Chondrocyte (in vitro differentiated cells): ENCODE results near the gene GTF2F2. TPM values are rescaled to one million over a fixed set of nuclear protein-coding genes. Genes with fewer than 3 reads are reported as not detected.
A peak's percentile ranks its signal among the peaks of the same experiment; 100 is the strongest.

Source experiments
- DNase-seq: peaks from one replicate; pipeline ENCODE4 v3.0.0; 2021; ENCODE audit warnings: mixed read lengths, low spot score
- H3K27ac Mint-ChIP-seq: one replicate; pipeline ENCODE4 v1.8.0; 2021; ENCODE audit warnings: mild to moderate bottlenecking, moderate library complexity, mixed read lengths; ENCODE audit not compliant: unreplicated experiment
- H3K27me3 Mint-ChIP-seq: 2 replicates; pipeline ENCODE4 v1.8.0; 2021; ENCODE audit warnings: low read depth, mixed read lengths
- H3K36me3 Mint-ChIP-seq: 2 replicates; pipeline ENCODE4 v1.8.0; 2021; ENCODE audit warnings: low read depth, mixed read lengths
- H3K4me1 Mint-ChIP-seq: 2 replicates; pipeline ENCODE4 v1.8.0; 2021; ENCODE audit warnings: low read depth, mild to moderate bottlenecking, mixed read lengths
- H3K4me3 Mint-ChIP-seq: one replicate; pipeline ENCODE4 v1.8.0; 2021; ENCODE audit warnings: mild to moderate bottlenecking, moderate library complexity, mixed read lengths; ENCODE audit not compliant: unreplicated experiment
- H3K9me3 Mint-ChIP-seq: 2 replicates; pipeline ENCODE4 v1.8.0; 2021; ENCODE audit warnings: low read depth, mixed read lengths
- total RNA-seq: library from RNA; stranded (reverse); gene quantifications from 3 replicates; pipeline ENCODE4 v1.2.1, GENCODE V29; 2021
- TF ChIP-seq, protein P1 (sequence below): fragments of 200-600 bp; sonication (generic); IDR thresholded peaks from 2 replicates; pipeline ENCODE4 v1.5.0; 2021; ENCODE audit warnings: antibody characterized with exemption, mild to moderate bottlenecking, moderate library complexity

Gene GTF2F2
- total RNA-seq, 1 donor from 2014 or later = 15.6 TPM

GRCh38 chr13:45166858-45167257, 46.5 kb downstream of the GTF2F2 start:
- TF ChIP-seq, protein P1, sequence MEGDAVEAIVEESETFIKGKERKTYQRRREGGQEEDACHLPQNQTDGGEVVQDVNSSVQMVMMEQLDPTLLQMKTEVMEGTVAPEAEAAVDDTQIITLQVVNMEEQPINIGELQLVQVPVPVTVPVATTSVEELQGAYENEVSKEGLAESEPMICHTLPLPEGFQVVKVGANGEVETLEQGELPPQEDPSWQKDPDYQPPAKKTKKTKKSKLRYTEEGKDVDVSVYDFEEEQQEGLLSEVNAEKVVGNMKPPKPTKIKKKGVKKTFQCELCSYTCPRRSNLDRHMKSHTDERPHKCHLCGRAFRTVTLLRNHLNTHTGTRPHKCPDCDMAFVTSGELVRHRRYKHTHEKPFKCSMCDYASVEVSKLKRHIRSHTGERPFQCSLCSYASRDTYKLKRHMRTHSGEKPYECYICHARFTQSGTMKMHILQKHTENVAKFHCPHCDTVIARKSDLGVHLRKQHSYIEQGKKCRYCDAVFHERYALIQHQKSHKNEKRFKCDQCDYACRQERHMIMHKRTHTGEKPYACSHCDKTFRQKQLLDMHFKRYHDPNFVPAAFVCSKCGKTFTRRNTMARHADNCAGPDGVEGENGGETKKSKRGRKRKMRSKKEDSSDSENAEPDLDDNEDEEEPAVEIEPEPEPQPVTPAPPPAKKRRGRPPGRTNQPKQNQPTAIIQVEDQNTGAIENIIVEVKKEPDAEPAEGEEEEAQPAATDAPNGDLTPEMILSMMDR = no peak
- H3K4me1 Mint-ChIP-seq = peaks cover 19% of the 10 kb centered on the region
- no peak for DNase-seq
- no peak overlapping the region for H3K4me3 Mint-ChIP-seq
- H3K27me3 Mint-ChIP-seq = no peaks in the 10 kb centered on the region
- peaks cover 3% of the 10 kb centered on the region for H3K36me3 Mint-ChIP-seq
- H3K9me3 Mint-ChIP-seq = no peaks in the 10 kb centered on the region
- no peak overlapping the region for H3K27ac Mint-ChIP-seq

GRCh38 chr13:45167611-45168554, 47.6 kb downstream of the GTF2F2 start:
- TF ChIP-seq, protein P1 = no peak
- Mint-ChIP-seq H3K27ac (peak overlapping the region; percentile 32), H3K9me3 (no peaks in the 10 kb centered on the region), H3K4me3 (no peak overlapping the region), H3K4me1 (peaks cover 10% of the 10 kb centered on the region), H3K27me3 (no peaks in the 10 kb centered on the region), H3K36me3 (peaks cover 3% of the 10 kb centered on the region)
- no peak for DNase-seq

DNA sequence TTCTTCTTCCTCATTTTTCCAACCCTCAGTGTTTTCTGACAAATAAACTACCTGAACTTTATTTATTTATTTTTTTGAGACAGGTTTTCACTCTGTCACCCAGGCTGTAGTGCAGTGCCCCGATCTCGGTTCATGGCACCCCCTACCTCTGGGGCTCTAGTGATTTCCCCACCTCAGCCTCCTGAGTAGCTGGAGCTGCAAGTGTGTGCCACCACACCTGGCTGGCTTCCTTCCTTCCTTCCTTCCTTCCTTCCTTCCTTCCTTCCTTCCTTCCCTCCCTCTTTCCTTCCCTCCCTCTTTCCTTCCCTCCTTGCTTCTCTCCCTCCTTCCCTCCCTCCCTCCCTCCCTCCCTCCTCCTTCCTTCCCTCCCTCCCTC, 48.2 kb downstream of the GTF2F2 start:
- H3K4me3 Mint-ChIP-seq = no peak overlapping the region
- TF ChIP-seq, protein P1 = no peak
- DNase-seq = no peak
- H3K27me3 Mint-ChIP-seq = no peaks in the 10 kb centered on the region
- no peak overlapping the region for H3K27ac Mint-ChIP-seq
- no peaks in the 10 kb centered on the region for H3K9me3 Mint-ChIP-seq
- H3K4me1 Mint-ChIP-seq = peaks cover 7% of the 10 kb centered on the region
- peaks cover 3% of the 10 kb centered on the region for H3K36me3 Mint-ChIP-seq

DNA sequence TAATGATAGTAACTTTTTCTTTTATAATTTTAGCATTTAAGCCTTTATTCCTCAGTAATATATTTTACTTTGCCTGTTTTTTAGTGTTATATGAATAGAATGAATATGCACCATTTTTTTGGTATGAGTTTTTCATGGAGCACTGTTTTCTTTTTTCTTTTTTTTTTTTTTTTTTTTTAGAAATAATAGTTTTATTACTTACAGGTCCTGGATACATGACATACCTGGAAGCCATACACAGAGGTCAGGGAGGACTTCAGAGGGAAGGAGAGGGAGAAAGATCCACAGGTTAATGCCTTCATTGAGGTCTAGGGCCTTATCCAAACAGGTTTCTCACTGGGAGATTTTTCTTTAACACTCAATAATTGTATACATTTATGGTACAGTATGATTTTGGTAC, 54.2 kb downstream of the GTF2F2 start:
- H3K36me3 Mint-ChIP-seq = peaks cover 3% of the 10 kb centered on the region
- H3K4me3 Mint-ChIP-seq = no peak overlapping the region
- no peak overlapping the region for H3K27ac Mint-ChIP-seq
- no peaks in the 10 kb centered on the region for H3K27me3 Mint-ChIP-seq
- peaks cover 23% of the 10 kb centered on the region for H3K4me1 Mint-ChIP-seq
- TF ChIP-seq, protein P1 = no peak
- H3K9me3 Mint-ChIP-seq = no peaks in the 10 kb centered on the region
- DNase-seq = no peak

DNA sequence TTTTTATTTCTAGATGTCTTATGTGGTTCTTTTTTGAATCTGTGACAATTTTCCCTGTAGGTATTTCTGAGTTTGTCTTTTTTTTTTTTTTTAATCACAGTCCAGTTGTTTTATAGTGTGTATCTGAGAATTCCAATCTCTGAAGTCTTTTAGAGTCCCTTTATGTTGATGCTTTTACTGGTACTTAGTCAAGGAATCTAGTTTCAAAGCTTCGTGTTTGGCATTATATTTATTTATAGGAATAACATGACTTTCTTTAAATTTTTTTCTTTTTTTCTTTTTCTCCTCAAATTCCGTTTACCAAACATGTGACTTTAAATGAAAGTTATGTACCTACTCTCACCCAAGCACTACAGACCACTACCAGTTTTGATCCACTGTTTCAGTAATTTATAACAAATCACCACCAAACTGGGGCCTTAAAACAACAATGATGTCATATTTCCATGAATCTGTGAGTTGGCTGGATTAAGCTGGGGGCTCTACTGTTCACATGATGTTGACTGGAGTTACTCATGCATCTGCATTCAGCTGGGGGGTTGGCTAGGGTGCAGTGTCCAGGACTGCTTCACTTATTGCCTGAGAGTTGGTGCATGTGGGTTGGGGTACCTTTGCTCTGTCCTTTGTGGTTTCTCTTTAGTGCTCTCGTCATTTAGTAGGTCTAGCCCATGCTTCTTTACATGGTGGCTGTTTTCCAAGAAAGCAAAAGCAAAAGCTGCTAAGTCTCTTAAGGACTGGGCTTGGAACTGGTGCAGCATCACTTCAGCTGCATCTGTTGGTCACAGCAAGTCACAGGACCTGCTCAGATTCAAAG, 58.2 kb downstream of the GTF2F2 start:
- no peaks in the 10 kb centered on the region for H3K9me3 Mint-ChIP-seq
- no peaks in the 10 kb centered on the region for H3K27me3 Mint-ChIP-seq
- H3K27ac Mint-ChIP-seq = peak overlapping the region; percentile 98
- peaks cover 38% of the 10 kb centered on the region for H3K4me1 Mint-ChIP-seq
- no peaks in the 10 kb centered on the region for H3K36me3 Mint-ChIP-seq
- peak overlapping the region; percentile 37 for H3K4me3 Mint-ChIP-seq
- TF ChIP-seq, protein P1 = no peak
- no peak for DNase-seq
